ENCODE data around the gene OSER1.

The OSER1 gene

GRCh38 chr20:44223721-44224120, 13.2 kb upstream of the OSER1 start:
- DNase-seq = no peak

GRCh38 chr20:44222633-44223368, 12.2 kb upstream of the OSER1 start:
- DNase-seq = peak; percentile 34

GRCh38 chr20:44222027-44222426, 11.5 kb upstream of the OSER1 start:
- no peak for DNase-seq

- DNase-seq = peak; percentile 78
Observed at GRCh38 chr20:44221368-44221954, 10.9 kb upstream of the OSER1 start.

- DNase-seq = no peak
Observed at GRCh38 chr20:44219791-44220190, 9.2 kb upstream of the OSER1 start.

GRCh38 chr20:44219170-44219730, 8.7 kb upstream of the OSER1 start:
- DNase-seq = peak; percentile 73

- no peak for DNase-seq
Observed at GRCh38 chr20:44218446-44218845, 7.9 kb upstream of the OSER1 start.

- DNase-seq = peak; percentile 92
Observed at GRCh38 chr20:44217342-44218092, 6.9 kb upstream of the OSER1 start.

GRCh38 chr20:44215125-44215524, 4.6 kb upstream of the OSER1 start:
- DNase-seq = peak; percentile 90

- DNase-seq = no peak
Observed at GRCh38 chr20:44212792-44213191, 2.2 kb upstream of the OSER1 start.

- DNase-seq = peak; percentile 49
Observed at GRCh38 chr20:44211177-44212039, 837 bp upstream of the OSER1 start.

- DNase-seq = peak; percentile 56
Observed at GRCh38 chr20:44209686-44210405, 725 bp downstream of the OSER1 start.

GRCh38 chr20:44208770-44209169, 1.8 kb downstream of the OSER1 start:
- no peak for DNase-seq

- DNase-seq = no peak
Observed at GRCh38 chr20:44208165-44208564, 2.4 kb downstream of the OSER1 start.

GRCh38 chr20:44207126-44207723, 3.3 kb downstream of the OSER1 start:
- DNase-seq = no peak

- DNase-seq = no peak
Observed at GRCh38 chr20:44206132-44206531, 4.4 kb downstream of the OSER1 start.

GRCh38 chr20:44204832-44205215, 5.7 kb downstream of the OSER1 start:
- DNase-seq = no peak

- peak; percentile 63 for DNase-seq
Observed at GRCh38 chr20:44204156-44204831, 6.3 kb downstream of the OSER1 start.

GRCh38 chr20:44203161-44203560, 7.4 kb downstream of the OSER1 start:
- no peak for DNase-seq

- DNase-seq = no peak
Observed at GRCh38 chr20:44200983-44201382, 9.6 kb downstream of the OSER1 start.

- no peak for DNase-seq
Observed at GRCh38 chr20:44200371-44200770, 10.2 kb downstream of the OSER1 start.
